ENCODE results near the gene TESK2. TPM values are rescaled to one million over a fixed set of nuclear protein-coding genes. Genes with fewer than 3 reads are reported as not detected.
A peak's percentile ranks its signal among the peaks of the same experiment; 100 is the strongest.

TESK2 gene
- total and polyA plus RNA-seq, 2 of the 8 experiments (the other 6 are each of a cell fraction or from before 2014, with no cell fraction given), result 10.8 to 12.6 TPM

- Histone ChIP-seq H3K27me3 (replicated peaks in 1 of 4; ENCODE audit: control insufficient read depth in 3 of 4, extremely low read depth in 1 of 4, insufficient read depth in 3 of 4, low read length in 3 of 4) (no peaks in the 10 kb centered on the region), H3K18ac (ENCODE audit: extremely low read depth, low read length) (no peak overlapping the region; the same call in 1 of the 2 replicates), H4K20me1 (replicated peaks in 1 of 2; ENCODE audit: control insufficient read depth in 1 of 2, insufficient read depth in 2 of 2, low read length in 2 of 2) (peaks cover 0 to under 1% of the 10 kb centered on the region in 2 experiments), H3K56ac (replicated peaks; ENCODE audit: insufficient read length, low read depth, low read length) (no peak overlapping the region), H2BK12ac (ENCODE audit: low read depth, low read length) (no peak overlapping the region), H3K4me2 (ENCODE audit: insufficient read depth in 1 of 2, low read depth in 2 of 2, low read length in 2 of 2) (peak overlapping the region in 1 of 2 experiments; percentile 70; a peak in 1 of 4 replicates), H3K9me3 (ENCODE audit: insufficient read depth in 2 of 2, low read depth in 1 of 2, low read length in 1 of 2) (no peaks in the 10 kb centered on the region), H3K27ac (ENCODE audit: low read depth, low read length) (no peak overlapping the region), H3K9ac (replicated peaks in 1 of 4; ENCODE audit: extremely low read depth in 1 of 4, low read depth in 3 of 4, low read length in 3 of 4) (no peak overlapping the region), H3K79me2 (ENCODE audit: control insufficient read depth in 1 of 2, insufficient read depth in 2 of 2, low read length in 2 of 2) (peaks cover 3 to 8% of the 10 kb centered on the region in 2 experiments; a peak in 3 of 4 replicates), H2BK5ac (ENCODE audit: low read depth, low read length) (no peak overlapping the region), H2AFZ (ENCODE audit: low read length) (no peak overlapping the region), H3K14ac (ENCODE audit: insufficient read length) (no peak overlapping the region), H3K4me3 (ENCODE audit: extremely low read depth in 1 of 4, insufficient read depth in 2 of 4, low read depth in 3 of 4, low read length in 4 of 4) (no peak overlapping the region), H4K8ac (ENCODE audit: extremely low read depth, insufficient read depth, low read length) (no peak overlapping the region), H3K23me2 (ENCODE audit: low read depth, low read length) (peaks cover 6% of the 10 kb centered on the region; the same call in 1 of the 2 replicates), H3K4me1 (replicated peaks in 1 of 4; ENCODE audit: control insufficient read depth in 3 of 4, insufficient read depth in 4 of 4, low read length in 3 of 4) (peaks cover 9 to 25% (median 15%) of the 10 kb centered on the region in 4 experiments), H3K4ac (replicated peaks; ENCODE audit: insufficient read length, low read depth, low read length) (no peak overlapping the region), H3K79me1 (ENCODE audit: low read depth, low read length) (no peaks in the 10 kb centered on the region; the same call in 1 of the 2 replicates), H2BK15ac (ENCODE audit: low read length) (no peak overlapping the region), H3K23ac (ENCODE audit: insufficient read length) (no peak overlapping the region), H4K91ac (replicated peaks; ENCODE audit: insufficient read length, low read length) (no peak overlapping the region), H4K5ac (ENCODE audit: insufficient read length, low read depth, low read length) (no peak overlapping the region), H3K36me3 (ENCODE audit: control insufficient read depth in 2 of 4, insufficient read depth in 4 of 4, low read length in 3 of 4) (no peaks in the 10 kb centered on the region; a peak in 1 of 8 replicates), H2BK120ac (replicated peaks; ENCODE audit: low read depth, low read length) (peak overlapping the region; percentile 64), H2AK5ac (ENCODE audit: low read depth, low read length) (no peak overlapping the region), H2BK20ac (ENCODE audit: low read length) (no peak overlapping the region)
- 85% methylated on average over 9 of the region's 10 CpGs; no CpG with 5 or more reads in 1 of the 2 experiments for WGBS, 2 experiments (ENCODE audit: extremely low coverage in 1 of 2, insufficient coverage in 1 of 2, insufficient read length in 1 of 2, insufficient replicate concordance in 2 of 2, low coverage in 1 of 2, low lambda C conversion rate in 2 of 2, missing lambda C conversion rate in 1 of 2)
- ChIA-PET POLR2A (ENCODE audit: partially characterized antibody) (interaction anchor here (0.7 to 16.3 kb wide), 7 partner anchors 11 to 312 kb away, joined by 3 to 472 read pairs (median 11); partner anchors contain the start of genes HECTD3, MUTYH, PRDX1 and TOE1), CTCF (ENCODE audit: partially characterized antibody) (interaction anchor here (0.7 kb wide), 1 partner anchor 171 kb away, joined by 3 read pairs; no protein-coding TSS in a partner anchor)
- DNase-seq (ENCODE audit: low read depth in 1 of 2, low spot score in 2 of 2) (no peak), FAIRE-seq (no peak)
- TF ChIP-seq CREB1 (IDR thresholded peaks at IDR 0.05) (no peak), TCF12 (IDR thresholded peaks at IDR 0.05; ENCODE audit: low read depth, low read length) (no peak), TAF7 (optimal IDR thresholded peaks at IDR 0.05; ENCODE audit: borderline replicate concordance, low read depth, low read length) (no peak), POLR2A (IDR thresholded peaks at IDR 0.05; ENCODE audit: control extremely low read depth in 1 of 2, low read depth in 2 of 2, low read length in 2 of 2) (no peak), CTCF (IDR thresholded peaks at IDR 0.05; ENCODE audit: control extremely low read depth in 1 of 3, insufficient read depth in 1 of 3, low read depth in 1 of 3, low read length in 3 of 3) (no peak), JUN (IDR thresholded peaks at IDR 0.05; ENCODE audit: low read depth, low read length) (no peak)
Measured at GRCh38 chr1:45322486-45323040, 168.4 kb downstream of the TESK2 start.
